CD4-positive, alpha-beta T cell treated with Interleukin-4 for 1 hour (primary cell): ENCODE data around the gene KRT82.
"Not testable (repeated sequence)": the region's sequence is repeated elsewhere in the genome, so short reads cannot be mapped to it uniquely, and the experiment has no call there.

ENCODE experiments used
- DNase-seq, 2 donors: peaks; one replicate each; pipeline ENCODE4 v3.0.0-alpha.2; 2020 to 2022

The KRT82 gene

DNA sequence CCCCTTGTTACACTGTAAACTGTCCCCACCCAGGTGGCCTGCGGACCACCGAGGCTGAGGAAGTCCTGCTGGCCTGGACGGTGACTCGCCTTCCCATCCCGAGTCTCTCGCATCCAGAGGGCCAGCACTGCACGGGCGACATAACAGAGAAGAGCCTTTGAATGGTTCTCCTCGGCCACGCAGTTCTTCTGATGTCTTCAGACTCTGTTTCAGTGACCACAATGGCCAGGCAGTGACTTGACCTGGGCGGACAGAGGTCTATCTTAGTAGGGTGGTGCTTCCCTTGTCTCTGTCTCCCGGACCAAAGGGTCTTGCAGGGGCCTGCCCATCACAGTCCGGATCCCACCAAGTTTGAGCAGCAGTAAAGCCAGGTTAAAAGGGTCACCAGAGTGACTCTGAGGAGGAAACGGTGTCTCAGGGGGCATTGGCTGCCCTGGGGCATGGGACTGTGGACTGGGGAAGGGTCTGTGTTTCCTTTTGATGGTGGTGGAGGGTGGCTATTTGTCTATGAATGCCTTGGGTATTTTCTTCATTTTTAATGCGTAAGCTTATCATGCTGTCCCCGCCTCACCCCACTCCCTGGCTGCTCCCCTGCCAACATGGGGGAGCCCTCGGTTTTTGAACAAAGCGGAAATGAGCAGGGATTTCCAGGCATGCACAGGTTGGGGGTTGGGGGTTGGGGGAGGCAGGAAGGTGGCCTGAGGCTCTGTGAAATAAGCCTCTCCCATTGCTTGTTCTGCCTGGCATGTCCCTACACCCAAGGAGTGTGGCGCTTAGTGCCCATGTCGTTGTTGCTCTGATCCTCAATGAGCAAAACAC, 49.2 kb downstream of the KRT82 start:
- peak in 1 of 2 donors; percentile 1 for DNase-seq

DNA sequence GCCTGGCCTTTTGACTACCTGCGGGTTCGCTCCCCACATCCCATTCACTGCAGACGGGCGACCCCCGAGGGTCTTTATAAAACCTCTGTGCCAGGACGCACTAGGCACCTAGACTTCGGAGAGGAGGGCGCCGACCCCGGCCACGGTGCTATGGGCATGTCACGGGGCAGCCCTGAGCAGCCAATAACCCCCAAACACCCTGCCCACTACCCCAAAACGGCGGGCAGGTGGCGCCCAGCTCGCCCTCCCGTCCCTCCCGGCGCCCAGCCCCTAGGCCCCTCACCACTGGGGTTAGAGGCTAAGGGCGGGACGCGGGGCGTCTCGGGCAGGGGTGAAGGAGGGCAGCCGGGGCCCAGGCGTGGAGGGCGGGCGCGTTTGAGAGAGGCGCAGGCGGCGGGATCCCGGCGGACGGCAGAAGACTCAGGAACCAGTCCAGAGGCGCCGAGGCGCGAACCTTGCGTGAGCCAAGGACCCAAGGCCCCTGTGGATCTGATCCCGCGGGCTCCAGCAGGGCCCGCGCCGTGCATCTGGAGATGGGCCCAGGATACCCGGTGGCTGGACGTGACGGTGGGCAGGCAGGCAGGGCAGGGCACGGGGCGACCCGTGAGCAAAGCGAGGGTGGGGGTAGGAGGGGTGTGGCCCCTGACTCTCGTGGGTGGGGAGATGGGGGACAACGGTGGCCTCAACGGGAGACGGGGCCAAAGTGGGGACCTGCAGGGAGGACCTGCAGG, 49.9 kb downstream of the KRT82 start:
- DNase-seq: peak in 1 of 2 donors; percentile 6

DNA sequence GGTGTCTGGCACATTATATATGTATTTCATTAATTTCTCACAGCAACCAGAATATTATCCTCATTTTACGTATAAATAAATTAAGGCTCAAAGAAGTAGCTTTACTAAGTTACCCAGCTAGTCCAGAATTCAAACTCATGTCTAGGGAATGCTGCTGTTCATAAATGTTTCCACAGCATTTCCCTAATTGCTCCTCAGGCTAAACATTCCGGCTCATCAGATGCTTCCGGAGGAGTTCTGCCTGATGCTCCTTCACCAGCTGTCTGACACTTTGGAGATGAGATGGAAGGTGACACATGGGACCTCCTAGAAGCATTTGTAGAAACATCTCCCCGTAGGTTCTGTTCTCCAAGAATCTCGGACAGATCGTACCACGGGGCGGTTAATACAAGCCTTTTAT, 51.0 kb downstream of the KRT82 start:
- no peak for DNase-seq

DNA sequence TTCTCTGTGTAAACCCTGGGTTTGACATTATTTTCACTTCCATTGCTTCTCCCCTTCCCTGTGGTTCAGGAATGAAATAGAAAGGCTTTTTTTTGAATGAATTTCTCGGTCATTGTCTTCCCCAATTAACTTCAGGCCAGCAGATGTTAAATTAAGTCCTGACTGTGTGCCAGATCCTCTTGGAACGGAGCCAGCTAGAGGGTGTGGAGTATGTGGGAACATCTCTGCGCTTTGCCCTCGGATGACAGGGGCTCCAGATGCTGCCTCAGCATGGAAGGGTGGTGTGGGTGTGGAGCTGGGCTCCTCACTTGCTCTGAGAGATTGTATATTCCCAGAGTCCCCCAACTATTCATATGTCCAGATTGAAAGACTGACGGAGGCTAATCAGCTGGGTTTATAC, 51.9 kb downstream of the KRT82 start:
- DNase-seq: no peak

DNA sequence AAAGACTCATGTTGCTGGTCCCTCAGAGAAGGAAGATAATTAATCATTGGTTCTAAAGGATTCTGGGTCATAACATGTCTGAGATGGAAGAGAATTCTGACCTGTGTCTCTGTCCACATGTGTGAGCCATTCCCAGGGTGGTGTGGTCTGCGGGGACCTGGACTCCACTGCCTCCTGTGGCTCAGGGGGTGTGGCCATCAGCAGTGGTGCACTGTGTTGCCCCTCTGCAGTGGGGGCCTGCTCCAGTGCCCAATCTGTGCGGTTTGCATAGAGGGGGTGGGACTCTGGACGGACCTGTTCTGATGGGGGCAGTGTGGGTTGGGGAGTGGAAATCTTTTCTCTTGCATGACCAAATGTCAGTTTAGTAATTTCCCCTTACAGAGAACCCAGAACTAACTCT, 52.4 kb downstream of the KRT82 start:
- DNase-seq: no peak

DNA sequence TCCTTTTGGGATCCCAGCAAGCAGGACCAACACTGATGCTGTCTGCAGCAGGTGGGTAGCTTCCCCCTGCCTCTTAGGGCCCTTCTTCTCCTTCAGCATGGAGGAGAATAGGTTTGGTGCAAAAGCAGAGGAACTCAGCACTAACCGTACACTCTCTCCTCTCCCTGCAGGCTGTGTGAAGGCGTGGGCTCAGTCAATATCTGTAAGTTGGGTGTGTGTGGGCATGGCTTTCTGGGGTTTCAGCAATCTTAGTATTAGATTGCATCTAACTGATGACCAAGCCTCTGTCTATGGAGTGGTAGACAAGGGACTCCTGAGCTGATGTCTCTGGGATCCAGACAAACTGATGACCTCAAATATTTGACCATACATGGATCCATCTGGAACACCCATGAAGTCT, 53.2 kb downstream of the KRT82 start:
- DNase-seq: no peak

DNA sequence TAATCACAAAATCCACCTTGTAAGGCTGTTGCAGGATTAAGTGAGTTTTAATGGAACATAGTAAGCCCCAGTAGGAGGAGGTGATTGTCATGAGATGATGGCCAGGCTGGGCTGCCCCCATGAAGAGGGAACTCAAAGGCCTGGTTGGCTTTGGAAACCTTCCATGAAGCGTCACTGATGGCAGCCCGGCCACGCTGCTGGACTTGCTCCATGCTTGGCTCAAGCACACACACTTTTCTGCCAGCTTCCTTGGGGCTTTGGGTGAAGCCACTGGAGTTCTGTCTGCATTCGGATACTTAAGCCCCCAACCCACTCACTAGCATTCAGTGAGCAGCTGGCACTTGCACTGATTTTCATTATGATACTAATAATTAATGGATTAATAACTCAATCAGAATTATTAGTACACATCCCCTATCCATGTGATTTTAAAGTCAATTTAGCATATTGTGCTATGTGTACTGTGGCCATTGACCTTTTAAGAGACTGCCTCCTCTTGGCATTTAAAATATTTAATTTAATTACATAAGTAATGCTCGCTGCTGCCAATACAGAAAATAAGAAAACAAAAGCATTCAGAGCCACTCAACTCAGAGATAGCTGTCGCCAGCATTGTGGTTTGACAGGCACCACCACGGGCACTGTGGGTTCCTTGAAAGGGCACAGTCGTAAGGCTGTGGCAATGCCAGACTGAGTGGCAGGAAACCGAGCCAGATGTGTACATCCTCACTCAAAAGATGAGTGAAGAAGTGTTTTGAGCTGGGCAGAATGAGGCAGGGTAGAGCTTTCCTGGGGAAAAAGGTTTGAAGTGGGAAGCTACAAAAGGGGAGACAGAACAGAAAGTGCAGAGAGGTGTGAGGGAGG, 54.7 kb downstream of the KRT82 start:
- DNase-seq: peak; percentile 62 to 65

DNA sequence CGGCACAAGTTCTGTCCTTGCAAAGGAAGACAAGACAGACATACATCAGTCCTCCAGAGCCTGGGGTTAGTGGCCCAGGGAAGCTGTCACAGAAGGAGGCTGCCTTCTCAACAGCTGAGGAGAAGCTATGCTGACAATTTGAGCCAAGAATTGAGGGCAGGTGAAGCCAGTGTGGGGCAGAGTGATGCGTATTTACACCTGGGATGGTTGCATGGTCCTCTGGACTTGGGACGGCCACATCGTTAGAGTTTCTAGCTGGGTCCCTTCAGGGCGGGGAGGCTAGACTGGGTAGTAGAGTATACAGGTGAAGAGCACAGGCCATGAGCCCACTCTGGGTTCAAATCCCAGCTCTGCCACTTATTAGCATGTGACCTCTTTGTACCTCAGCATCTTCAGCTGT, 55.3 kb downstream of the KRT82 start:
- no peak for DNase-seq

DNA sequence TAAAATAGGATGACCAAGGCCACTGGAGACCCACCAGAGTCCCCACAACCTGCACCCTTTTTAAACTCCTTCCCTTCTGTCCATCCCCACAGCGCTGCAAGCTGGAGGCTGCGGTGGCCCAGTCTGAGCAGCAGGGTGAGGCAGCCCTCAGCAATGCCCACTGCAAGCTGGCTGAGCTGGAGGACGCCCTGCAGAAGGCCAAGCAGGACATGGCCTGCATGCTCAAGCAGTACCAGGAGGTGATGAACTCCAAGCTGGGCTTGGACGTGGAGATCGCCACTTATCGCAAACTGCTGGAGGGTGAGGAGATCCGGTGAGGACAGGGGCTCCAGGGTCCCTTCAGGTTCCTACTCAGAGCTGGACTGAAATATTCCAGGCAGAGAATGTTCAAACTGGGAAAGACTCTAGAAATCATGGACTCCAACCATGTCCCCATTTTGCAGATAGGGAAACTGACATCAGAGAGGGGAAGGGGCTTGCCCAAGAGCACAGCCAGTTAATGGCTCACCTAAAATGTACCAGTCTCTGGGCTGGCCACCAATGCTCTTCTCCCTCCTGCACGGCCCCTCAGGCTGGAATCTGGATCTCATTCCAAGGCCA, 56.0 kb downstream of the KRT82 start:
- DNase-seq: no peak

DNA sequence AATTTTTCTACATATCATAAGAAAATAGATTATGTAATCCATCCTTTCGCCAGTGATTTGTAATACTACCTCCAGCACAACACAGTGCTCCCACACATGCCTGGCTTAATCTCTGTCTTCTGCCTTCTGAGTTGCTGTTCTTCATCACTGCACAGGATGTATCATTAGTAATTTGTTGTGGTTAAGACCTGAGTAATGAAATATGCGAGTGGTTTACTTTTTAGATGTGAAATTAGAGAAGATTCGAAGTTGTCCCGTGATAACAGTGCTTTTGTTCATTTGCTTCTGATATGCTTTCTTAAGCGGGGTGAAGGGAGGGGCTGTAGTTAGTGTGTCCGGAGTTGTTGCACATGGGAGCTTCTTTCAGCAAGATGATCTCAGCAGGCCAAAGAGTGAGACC, 56.9 kb downstream of the KRT82 start:
- DNase-seq: no peak

DNA sequence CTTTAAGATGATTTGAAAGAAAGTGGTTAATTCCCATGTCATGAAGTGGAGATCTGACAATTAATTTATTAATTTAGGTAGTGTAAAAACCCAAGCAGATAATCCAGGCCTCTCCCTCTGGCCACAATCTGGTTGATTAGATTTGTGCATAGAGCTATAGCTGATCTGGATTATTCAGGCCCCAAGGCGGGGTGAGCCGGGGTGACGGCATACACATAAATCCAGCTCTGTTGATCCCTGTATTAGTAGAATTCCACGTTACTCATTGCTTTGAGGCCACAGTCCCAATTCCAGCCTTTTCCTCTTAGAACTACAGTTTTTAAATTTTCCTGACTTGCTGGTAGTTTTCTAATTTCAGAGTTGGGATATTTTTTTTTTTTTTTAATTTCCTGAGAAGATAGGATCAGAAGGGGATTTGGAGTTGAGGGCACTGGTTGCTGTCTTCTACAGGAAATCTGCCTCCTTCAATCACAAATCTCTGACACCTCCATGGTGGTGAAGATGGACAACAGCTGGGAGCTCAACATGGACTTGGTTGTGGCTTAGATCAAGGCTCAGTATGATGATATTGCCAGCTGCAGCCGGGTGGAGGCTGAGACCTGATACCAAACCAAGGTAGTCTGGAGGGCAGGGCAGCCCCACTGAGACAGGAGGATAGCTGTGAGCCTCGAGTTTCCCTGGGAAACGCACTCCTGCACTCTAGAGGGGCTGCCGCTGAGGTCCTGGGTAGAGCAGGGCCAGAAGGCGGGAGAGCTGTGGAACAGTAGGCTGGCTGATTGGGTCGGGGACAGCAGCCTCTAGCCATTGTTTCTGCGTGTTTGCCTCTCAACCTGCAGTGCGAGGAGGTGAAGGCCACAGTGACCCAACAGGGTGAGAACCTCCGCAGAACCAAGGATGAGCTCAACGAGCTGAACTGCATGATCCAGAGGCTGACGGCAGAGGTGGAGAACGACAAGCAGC, 58.3 kb downstream of the KRT82 start:
- no peak for DNase-seq

DNA sequence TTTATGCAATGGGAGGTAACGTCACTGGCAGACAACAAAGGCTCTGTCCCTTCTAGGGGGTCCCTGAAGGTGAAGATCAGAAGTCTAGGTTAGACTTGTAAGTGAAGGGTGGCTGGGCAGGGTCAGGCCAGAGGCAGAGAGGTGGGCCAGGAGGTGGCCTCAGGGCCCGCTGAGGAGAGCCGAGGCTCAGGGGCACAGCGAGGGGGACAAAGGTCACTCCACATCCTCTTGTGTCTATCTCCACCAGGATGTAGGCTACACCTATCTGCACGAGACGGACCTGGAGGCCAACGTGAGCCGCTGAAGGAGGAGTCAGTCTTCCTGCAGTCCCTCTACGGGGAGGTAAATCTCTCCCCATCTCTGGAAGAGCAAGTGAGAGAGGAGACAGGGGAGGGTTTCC, 59.1 kb downstream of the KRT82 start:
- DNase-seq: no peak

DNA sequence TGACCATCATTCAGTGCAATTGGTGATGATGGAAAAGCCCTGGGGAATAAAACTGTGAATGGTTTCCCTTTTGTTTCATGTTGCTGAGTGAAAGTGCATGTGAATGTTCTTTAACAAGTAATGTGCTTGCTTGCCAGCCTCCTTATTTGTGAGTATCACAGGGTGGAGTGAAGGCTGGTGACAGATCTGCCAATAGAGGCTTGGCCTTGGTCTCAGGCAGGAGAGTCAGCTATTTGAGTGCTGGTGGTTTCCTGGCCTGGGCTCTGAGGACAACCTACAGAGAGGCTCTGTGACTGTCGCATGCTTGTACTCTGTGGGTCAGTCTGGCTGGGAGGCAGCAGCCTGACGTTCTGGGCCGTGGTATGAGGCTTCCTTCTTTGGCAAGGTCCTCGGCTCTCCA, 59.5 kb downstream of the KRT82 start:
- DNase-seq: no peak

DNA sequence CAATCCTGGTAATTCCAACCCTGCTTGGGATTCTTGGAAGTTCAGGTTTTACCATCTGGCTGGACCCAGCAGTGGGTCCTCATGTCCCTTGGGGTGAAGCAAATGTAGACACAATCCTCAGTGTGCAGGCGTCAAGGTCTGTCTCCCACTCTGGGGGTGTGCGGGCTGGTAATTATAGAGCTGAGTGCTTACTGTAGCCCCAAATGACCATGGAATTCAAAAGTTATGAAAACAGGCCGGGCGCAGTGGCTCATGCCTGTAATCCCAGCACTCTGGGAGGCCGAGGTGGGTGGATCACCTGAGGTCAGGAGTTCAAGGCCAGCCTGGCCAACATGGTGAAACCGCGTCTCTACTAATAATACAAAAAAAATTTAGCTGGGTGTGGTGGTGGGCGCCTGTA, 61.1 kb downstream of the KRT82 start:
- DNase-seq: not testable (repeated sequence)

DNA sequence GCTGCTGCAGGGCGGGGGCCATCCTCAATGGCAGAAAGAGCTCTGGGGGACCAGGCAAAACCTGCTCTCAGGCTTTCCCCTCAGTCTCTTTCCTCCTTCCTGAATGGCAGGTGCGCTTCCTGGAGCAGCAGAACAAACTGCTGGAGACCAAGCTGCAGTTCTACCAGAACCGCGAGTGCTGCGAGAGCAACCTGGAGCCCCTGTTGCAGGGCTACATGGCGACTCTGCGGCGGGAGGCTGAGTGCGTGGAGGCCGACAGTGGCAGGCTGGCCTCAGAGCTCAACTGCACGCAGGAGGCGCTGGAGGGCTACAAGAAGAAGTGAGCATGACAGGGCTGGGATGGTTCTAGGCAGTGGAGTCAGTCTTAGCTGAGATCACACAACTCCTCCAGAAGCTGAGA, 62.0 kb downstream of the KRT82 start:
- no peak for DNase-seq
